Dedifferentiated amniotic fluid mesenchymal stem cell (primary cell): ENCODE measurements around the gene PRDM7.

Experiments used
- DNase-seq: peaks from one replicate; pipeline ENCODE4 v3.0.0-alpha.2; 2016; ENCODE audit errors: extremely low spot score

The PRDM7 gene

GRCh38 chr16:90035902-90036301 is 41.2 kb downstream of the PRDM7 start:
- DNase-seq: no peak

- DNase-seq: no peak
Observed at GRCh38 chr16:90034504-90034903, 42.6 kb downstream of the PRDM7 start.

GRCh38 chr16:90033387-90033786 is 43.7 kb downstream of the PRDM7 start:
- DNase-seq: no peak

GRCh38 chr16:90032674-90033331 is 44.3 kb downstream of the PRDM7 start:
- no peak for DNase-seq

- DNase-seq: no peak
Observed at GRCh38 chr16:90031931-90032673, 45.0 kb downstream of the PRDM7 start.

GRCh38 chr16:90031186-90031930 is 45.8 kb downstream of the PRDM7 start:
- no peak for DNase-seq

- DNase-seq: no peak
Observed at GRCh38 chr16:90028985-90029384, 48.1 kb downstream of the PRDM7 start.

- no peak for DNase-seq
Observed at GRCh38 chr16:90027611-90028010, 49.5 kb downstream of the PRDM7 start.

GRCh38 chr16:90026135-90026534 is 51.0 kb downstream of the PRDM7 start:
- DNase-seq: no peak

- no peak for DNase-seq
Observed at GRCh38 chr16:90023078-90023447, 54.1 kb downstream of the PRDM7 start.

- peak; percentile 70 for DNase-seq
Observed at GRCh38 chr16:90022209-90023077, 54.7 kb downstream of the PRDM7 start.

GRCh38 chr16:90020838-90021382 is 56.2 kb downstream of the PRDM7 start:
- no peak for DNase-seq

- DNase-seq: no peak
Observed at GRCh38 chr16:90020260-90020837, 56.8 kb downstream of the PRDM7 start.

GRCh38 chr16:90019543-90020259 is 57.4 kb downstream of the PRDM7 start:
- peak; percentile 41 for DNase-seq

GRCh38 chr16:90018652-90019542 is 58.2 kb downstream of the PRDM7 start, which contains the start of gene DBNDD1:
TSS of gene DBNDD1 (minus strand) at chr16:90019456. CDS start at chr16:90019341, 115 bp downstream.
- no peak for DNase-seq

- no peak for DNase-seq
Observed at GRCh38 chr16:90018297-90018651, 58.9 kb downstream of the PRDM7 start.

- DNase-seq: no peak
Observed at GRCh38 chr16:90016339-90016950, 60.7 kb downstream of the PRDM7 start.

- DNase-seq: no peak
Observed at GRCh38 chr16:90015586-90016338, 61.4 kb downstream of the PRDM7 start.
